GM19463 (cell line): ENCODE data around the gene METTL9.

Source experiments
- ATAC-seq: cut with Tn5 transposase; IDR thresholded peaks from one replicate; pipeline ENCODE4 v1.9.1; 2021; ENCODE audit warnings: mild to moderate bottlenecking, moderate library complexity; ENCODE audit not compliant: unreplicated experiment

The METTL9 gene

DNA sequence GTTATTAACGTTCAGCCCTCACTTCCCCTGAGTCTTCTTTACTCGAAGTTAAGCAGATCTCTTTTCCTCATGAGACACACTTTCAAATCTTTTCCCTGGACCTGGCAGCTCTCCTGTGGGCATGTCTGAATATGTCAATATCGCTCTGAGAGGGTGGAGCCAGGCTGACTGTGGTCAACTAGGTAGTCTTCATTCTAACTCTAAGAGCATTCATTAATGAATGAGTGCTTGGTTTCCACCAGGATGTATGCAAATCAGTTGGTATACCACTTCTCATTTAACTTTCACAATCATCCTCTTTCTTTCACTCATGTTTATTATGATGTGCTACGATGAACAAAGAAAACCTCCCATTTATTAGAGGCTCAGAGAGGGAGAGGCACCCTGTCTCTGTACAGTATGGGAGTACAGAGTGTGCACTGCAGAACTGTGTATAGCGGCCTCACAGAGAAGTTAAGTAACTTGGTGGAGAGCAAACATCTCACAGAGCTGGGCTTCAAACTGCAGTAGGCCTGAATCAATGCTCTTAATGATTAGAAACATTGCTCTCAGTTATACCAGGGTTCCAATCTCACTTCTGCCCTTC, 104.3 kb downstream of the METTL9 start:
- ATAC-seq, result peak; percentile 73

DNA sequence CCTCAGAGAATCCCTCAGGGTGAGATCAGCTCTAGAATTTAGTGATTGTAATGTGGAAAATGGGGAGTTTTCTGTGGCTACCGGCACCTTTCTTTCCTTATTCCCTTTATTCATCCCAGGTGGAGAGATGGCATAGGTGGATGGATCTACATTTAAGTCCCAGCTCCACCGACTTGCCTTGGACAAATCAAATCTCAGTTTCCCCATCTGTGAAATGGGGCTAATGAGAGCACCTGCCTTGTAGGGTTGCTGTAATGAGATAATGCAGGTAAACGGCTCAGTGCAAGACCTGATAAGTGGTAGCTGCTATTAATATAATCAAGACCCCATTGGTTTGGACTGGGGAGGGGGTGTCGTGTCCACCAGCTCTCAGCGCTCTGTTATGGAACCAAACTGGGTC, 104.9 kb downstream of the METTL9 start:
- no peak for ATAC-seq

- ATAC-seq, result no peak
These were observed 105.4 kb downstream of the METTL9 start for GRCh38 chr16:21704733-21705132.
